ENCODE measurements around the gene ATP8A1. TPM values are rescaled to one million over a fixed set of nuclear protein-coding genes. Genes with fewer than 3 reads are reported as not detected.
"Not testable (repeated sequence)": the region's sequence is repeated elsewhere in the genome, so short reads cannot be mapped to it uniquely, and the experiment has no call there.

Gene ATP8A1
- total RNA-seq, 2 donors from 2014 or later = 17.9 to 18.7 TPM

DNA sequence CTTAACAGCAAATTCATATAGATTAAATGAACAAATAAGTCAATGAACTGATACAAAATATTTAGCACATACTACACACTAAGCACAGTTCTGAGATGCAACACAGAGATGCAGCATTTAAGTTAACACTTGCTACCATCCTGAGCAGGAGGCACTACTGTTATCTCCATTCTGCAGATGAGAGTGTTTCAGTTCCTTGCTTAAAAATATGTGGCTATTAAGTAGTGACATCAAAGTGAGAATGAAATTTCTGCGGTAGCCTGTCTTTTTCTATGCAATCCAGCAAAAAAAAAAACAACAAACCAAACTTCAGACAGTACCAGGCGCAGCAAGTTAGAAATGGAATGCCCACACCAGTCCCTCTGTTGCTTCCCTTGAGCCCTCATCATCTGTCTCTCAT is 168.8 kb downstream of the ATP8A1 start:
- Histone ChIP-seq H3K27ac (ENCODE audit: low read depth, low read length) (no peak overlapping the region), H3K36me3 (ENCODE audit: control insufficient read depth, insufficient read depth, low read length) (no peaks in the 10 kb centered on the region), H3K9me3 (ENCODE audit: control insufficient read depth, low read length) (no peaks in the 10 kb centered on the region), H3K4me1 (ENCODE audit: control insufficient read depth, insufficient read depth, low read length) (peaks cover 6% of the 10 kb centered on the region), H3K9ac (ENCODE audit: extremely low read depth, low read length, poor library complexity, severe bottlenecking) (no peak overlapping the region), H3K4me3 (ENCODE audit: low read length) (no peak overlapping the region), H3K27me3 (ENCODE audit: control insufficient read depth, insufficient read depth, low read length, poor library complexity, severe bottlenecking) (no peaks in the 10 kb centered on the region)
- no peak for TF ChIP-seq CTCF (conservative IDR thresholded peaks at IDR 0.05)
- DNase-seq = no peak
- H3K27ac Mint-ChIP-seq = no peak overlapping the region
- H3K36me3 Mint-ChIP-seq (ENCODE audit: low read depth) = no peaks in the 10 kb centered on the region
- H3K27me3 Mint-ChIP-seq (ENCODE audit: insufficient read depth) = no peaks in the 10 kb centered on the region
- WGBS, 2 experiments (ENCODE audit: insufficient coverage in 1 of 2, insufficient read length in 1 of 2) = 95 to 100% methylated on average over 2 of the region's 2 CpGs
- H3K4me1 Mint-ChIP-seq = peaks cover 59% of the 10 kb centered on the region
- H3K4me3 Mint-ChIP-seq = no peak overlapping the region
- no peaks in the 10 kb centered on the region for H3K9me3 Mint-ChIP-seq

GRCh38 chr4:42487230-42487629 is 169.7 kb downstream of the ATP8A1 start:
- Histone ChIP-seq H3K9ac (ENCODE audit: extremely low read depth, low read length, poor library complexity, severe bottlenecking) (no peak overlapping the region), H3K4me1 (ENCODE audit: control insufficient read depth, insufficient read depth, low read length) (peaks cover 6% of the 10 kb centered on the region), H3K4me3 (ENCODE audit: low read length) (no peak overlapping the region), H3K27me3 (ENCODE audit: control insufficient read depth, insufficient read depth, low read length, poor library complexity, severe bottlenecking) (no peaks in the 10 kb centered on the region), H3K27ac (ENCODE audit: low read depth, low read length) (no peak overlapping the region), H3K36me3 (ENCODE audit: control insufficient read depth, insufficient read depth, low read length) (no peaks in the 10 kb centered on the region), H3K9me3 (ENCODE audit: control insufficient read depth, low read length) (no peaks in the 10 kb centered on the region)
- Mint-ChIP-seq H3K9me3 (no peaks in the 10 kb centered on the region), H3K27me3 (ENCODE audit: insufficient read depth) (no peaks in the 10 kb centered on the region), H3K27ac (no peak overlapping the region), H3K4me3 (no peak overlapping the region), H3K4me1 (peaks cover 65% of the 10 kb centered on the region), H3K36me3 (ENCODE audit: low read depth) (no peaks in the 10 kb centered on the region)
- no peak for TF ChIP-seq CTCF (conservative IDR thresholded peaks at IDR 0.05)
- DNase-seq = no peak
- WGBS, 2 experiments (ENCODE audit: insufficient coverage in 1 of 2, insufficient read length in 1 of 2) = 81% methylated on average over 1 of the region's 1 CpG; no CpG with 5 or more reads in 1 of the 2 experiments

- not testable (repeated sequence) for DNase-seq; H3K4me1 ChIP-seq (ENCODE audit: control insufficient read depth, insufficient read depth, low read length); H3K36me3 Mint-ChIP-seq (ENCODE audit: low read depth); H3K4me3 Mint-ChIP-seq; H3K9me3 Mint-ChIP-seq; H3K27me3 ChIP-seq (ENCODE audit: control insufficient read depth, insufficient read depth, low read length, poor library complexity, severe bottlenecking); H3K9ac ChIP-seq (ENCODE audit: extremely low read depth, low read length, poor library complexity, severe bottlenecking); H3K27ac ChIP-seq (ENCODE audit: low read depth, low read length); H3K4me3 ChIP-seq (ENCODE audit: low read length); H3K36me3 ChIP-seq (ENCODE audit: control insufficient read depth, insufficient read depth, low read length); H3K27me3 Mint-ChIP-seq (ENCODE audit: insufficient read depth); H3K9me3 ChIP-seq (ENCODE audit: control insufficient read depth, low read length)
- 94% methylated on average over 2 to 6 of the region's 6 CpGs for WGBS, 2 experiments (ENCODE audit: insufficient coverage in 1 of 2, insufficient read length in 1 of 2)
- H3K4me1 Mint-ChIP-seq = peaks cover 56% of the 10 kb centered on the region
- peak overlapping the region; percentile 7 for H3K27ac Mint-ChIP-seq
Measured at GRCh38 chr4:42486156-42486555, 170.7 kb downstream of the ATP8A1 start.

DNA sequence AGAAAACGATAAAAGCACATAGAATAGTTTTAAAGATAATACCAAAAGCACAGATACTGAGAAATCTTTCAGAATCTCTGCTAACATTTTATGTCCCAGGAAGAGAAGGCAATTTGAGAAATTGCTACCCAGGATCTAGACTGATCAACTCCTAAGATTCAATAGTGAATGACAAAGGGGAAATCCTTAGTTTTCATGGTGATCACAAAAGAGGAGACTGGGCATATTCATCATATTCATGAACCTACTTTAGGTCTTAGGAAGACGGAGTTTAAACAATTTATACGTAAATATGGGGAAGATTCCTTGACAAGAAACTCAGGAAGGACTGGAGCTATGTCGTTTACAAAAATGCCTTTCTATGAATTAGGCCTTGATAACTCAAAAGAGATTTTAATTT is 172.3 kb downstream of the ATP8A1 start:
- no peak for TF ChIP-seq CTCF (conservative IDR thresholded peaks at IDR 0.05)
- no peak overlapping the region for H3K4me3 ChIP-seq (ENCODE audit: low read length)
- H3K9me3 ChIP-seq (ENCODE audit: control insufficient read depth, low read length) = no peaks in the 10 kb centered on the region
- no peaks in the 10 kb centered on the region for H3K27me3 Mint-ChIP-seq (ENCODE audit: insufficient read depth)
- no peak for DNase-seq
- H3K9me3 Mint-ChIP-seq = no peaks in the 10 kb centered on the region
- no peaks in the 10 kb centered on the region for H3K36me3 ChIP-seq (ENCODE audit: control insufficient read depth, insufficient read depth, low read length)
- no peaks in the 10 kb centered on the region for H3K27me3 ChIP-seq (ENCODE audit: control insufficient read depth, insufficient read depth, low read length, poor library complexity, severe bottlenecking)
- no peak overlapping the region for H3K27ac Mint-ChIP-seq
- H3K4me1 ChIP-seq (ENCODE audit: control insufficient read depth, insufficient read depth, low read length) = peaks cover 3% of the 10 kb centered on the region
- WGBS, 2 experiments (ENCODE audit: insufficient coverage in 1 of 2, insufficient read length in 1 of 2) = 74 to 76% methylated on average over 3 to 4 of the region's 4 CpGs
- H3K27ac ChIP-seq (ENCODE audit: low read depth, low read length) = no peak overlapping the region
- no peaks in the 10 kb centered on the region for H3K36me3 Mint-ChIP-seq (ENCODE audit: low read depth)
- H3K4me3 Mint-ChIP-seq = no peak overlapping the region
- no peak overlapping the region for H3K9ac ChIP-seq (ENCODE audit: extremely low read depth, low read length, poor library complexity, severe bottlenecking)
- H3K4me1 Mint-ChIP-seq = peaks cover 46% of the 10 kb centered on the region

Data from endodermal cell (in vitro differentiated cells).